Measurements from ENCODE around the gene ATP2B1. TPM values are rescaled to one million over a fixed set of nuclear protein-coding genes. Genes with fewer than 3 reads are reported as not detected.

Gene ATP2B1
- total RNA-seq, 1 donor from 2014 or later = 177 TPM

DNA sequence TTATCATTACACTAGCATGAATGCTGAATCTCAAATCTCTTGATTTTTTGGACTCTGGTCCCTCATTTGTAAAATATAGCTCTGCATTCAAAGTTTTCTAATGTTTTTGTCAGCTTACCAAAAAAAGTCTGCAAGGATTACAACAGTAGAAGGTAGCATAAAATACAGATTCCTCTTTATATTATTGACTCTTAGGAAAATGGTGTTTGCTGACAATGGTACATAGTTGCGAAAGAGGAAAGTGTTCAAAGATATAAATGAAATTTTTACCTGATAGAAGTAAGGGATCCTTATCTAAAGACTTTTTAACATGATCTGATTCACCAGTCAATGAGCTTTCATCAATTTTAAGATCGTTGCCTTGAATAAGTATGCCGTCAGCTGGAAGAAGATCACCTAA lies 74.1 kb downstream of the ATP2B1 start:
- H3K36me3 Mint-ChIP-seq = peaks cover 44% of the 10 kb centered on the region
- H3K79me2 ChIP-seq (ENCODE audit: low read depth) = peaks cover 14% of the 10 kb centered on the region
- no peaks in the 10 kb centered on the region for H3K9me3 Mint-ChIP-seq
- no peaks in the 10 kb centered on the region for H3K4me1 ChIP-seq
- DNase-seq (ENCODE audit: low spot score) = no peak
- no peak overlapping the region for H3K9ac ChIP-seq
- H3K36me3 ChIP-seq = peaks cover 7% of the 10 kb centered on the region
- peaks cover 5% of the 10 kb centered on the region for H3K4me1 Mint-ChIP-seq
- H3K27ac Mint-ChIP-seq = no peak overlapping the region
- no peak overlapping the region for H3K4me3 ChIP-seq
- no peak overlapping the region for H3K27ac ChIP-seq
- no peak overlapping the region for H2AFZ ChIP-seq (replicated peaks)
- TF ChIP-seq EZH2 (IDR thresholded peaks at IDR 0.05) (no peak), EZH2phosphoT487 (IDR thresholded peaks at IDR 0.05) (no peak)
- TF ChIP-seq, protein P1, sequence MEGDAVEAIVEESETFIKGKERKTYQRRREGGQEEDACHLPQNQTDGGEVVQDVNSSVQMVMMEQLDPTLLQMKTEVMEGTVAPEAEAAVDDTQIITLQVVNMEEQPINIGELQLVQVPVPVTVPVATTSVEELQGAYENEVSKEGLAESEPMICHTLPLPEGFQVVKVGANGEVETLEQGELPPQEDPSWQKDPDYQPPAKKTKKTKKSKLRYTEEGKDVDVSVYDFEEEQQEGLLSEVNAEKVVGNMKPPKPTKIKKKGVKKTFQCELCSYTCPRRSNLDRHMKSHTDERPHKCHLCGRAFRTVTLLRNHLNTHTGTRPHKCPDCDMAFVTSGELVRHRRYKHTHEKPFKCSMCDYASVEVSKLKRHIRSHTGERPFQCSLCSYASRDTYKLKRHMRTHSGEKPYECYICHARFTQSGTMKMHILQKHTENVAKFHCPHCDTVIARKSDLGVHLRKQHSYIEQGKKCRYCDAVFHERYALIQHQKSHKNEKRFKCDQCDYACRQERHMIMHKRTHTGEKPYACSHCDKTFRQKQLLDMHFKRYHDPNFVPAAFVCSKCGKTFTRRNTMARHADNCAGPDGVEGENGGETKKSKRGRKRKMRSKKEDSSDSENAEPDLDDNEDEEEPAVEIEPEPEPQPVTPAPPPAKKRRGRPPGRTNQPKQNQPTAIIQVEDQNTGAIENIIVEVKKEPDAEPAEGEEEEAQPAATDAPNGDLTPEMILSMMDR (IDR thresholded peaks at IDR 0.05) = no peak
- H3K4me3 Mint-ChIP-seq = no peak overlapping the region
- peaks cover 8% of the 10 kb centered on the region for H4K20me1 ChIP-seq (ENCODE audit: low read depth)
- no peaks in the 10 kb centered on the region for H3K27me3 ChIP-seq
- H3K27me3 Mint-ChIP-seq (ENCODE audit: insufficient read depth, low read depth) = no peaks in the 10 kb centered on the region
- no peak overlapping the region for H3K4me2 ChIP-seq
- H3F3A ChIP-seq (ENCODE audit: low read depth) = no peaks in the 10 kb centered on the region
- H3K9me3 ChIP-seq (ENCODE audit: low read depth) = no peaks in the 10 kb centered on the region

GRCh38 chr12:89632778-89633177 lies 75.9 kb downstream of the ATP2B1 start:
- Mint-ChIP-seq H3K9me3 (no peaks in the 10 kb centered on the region), H3K4me1 (peaks cover 5% of the 10 kb centered on the region), H3K27me3 (ENCODE audit: insufficient read depth, low read depth) (no peaks in the 10 kb centered on the region), H3K36me3 (peaks cover 55% of the 10 kb centered on the region), H3K4me3 (no peak overlapping the region), H3K27ac (no peak overlapping the region)
- no peak overlapping the region for H3K27ac ChIP-seq
- no peaks in the 10 kb centered on the region for H3K27me3 ChIP-seq
- H2AFZ ChIP-seq (replicated peaks) = no peak overlapping the region
- no peaks in the 10 kb centered on the region for H3K9me3 ChIP-seq (ENCODE audit: low read depth)
- no peak overlapping the region for H3K4me3 ChIP-seq
- H4K20me1 ChIP-seq (ENCODE audit: low read depth) = peaks cover 8% of the 10 kb centered on the region
- no peaks in the 10 kb centered on the region for H3K4me1 ChIP-seq
- no peaks in the 10 kb centered on the region for H3F3A ChIP-seq (ENCODE audit: low read depth)
- no peak overlapping the region for H3K9ac ChIP-seq
- DNase-seq (ENCODE audit: low spot score) = no peak
- peaks cover 7% of the 10 kb centered on the region for H3K36me3 ChIP-seq
- H3K4me2 ChIP-seq = no peak overlapping the region
- H3K79me2 ChIP-seq (ENCODE audit: low read depth) = peaks cover 2% of the 10 kb centered on the region
- TF ChIP-seq EZH2phosphoT487 (IDR thresholded peaks at IDR 0.05) = no peak
- no peak for TF ChIP-seq EZH2 (IDR thresholded peaks at IDR 0.05)
- TF ChIP-seq, protein P1 (IDR thresholded peaks at IDR 0.05) = no peak

DNA sequence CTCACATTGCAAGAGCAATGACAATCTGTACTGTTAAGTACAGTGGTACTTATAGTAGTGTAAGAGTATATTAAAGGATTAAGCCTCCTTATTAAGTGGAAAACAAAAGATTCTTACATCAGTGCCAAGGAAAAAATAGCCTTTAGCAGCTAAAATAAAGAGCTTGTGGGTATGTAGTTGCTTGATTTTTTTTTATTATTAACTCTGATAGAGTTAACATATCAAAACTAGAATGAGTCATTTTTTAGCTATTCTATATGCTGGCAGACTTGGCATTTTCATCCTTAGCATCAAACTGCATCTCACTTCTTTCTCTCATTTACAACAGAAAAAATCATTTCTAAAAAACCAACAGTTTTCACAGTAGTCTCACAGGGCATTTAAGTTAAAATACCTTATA lies 86.5 kb downstream of the ATP2B1 start:
- H3F3A ChIP-seq (ENCODE audit: low read depth) = no peaks in the 10 kb centered on the region
- no peak overlapping the region for H3K27ac ChIP-seq
- no peak overlapping the region for H3K4me2 ChIP-seq
- H3K4me3 Mint-ChIP-seq = no peak overlapping the region
- H3K4me1 Mint-ChIP-seq = no peaks in the 10 kb centered on the region
- H3K27me3 ChIP-seq = no peaks in the 10 kb centered on the region
- H3K4me3 ChIP-seq = no peak overlapping the region
- H3K36me3 Mint-ChIP-seq = peaks cover 31% of the 10 kb centered on the region
- H3K36me3 ChIP-seq = peaks cover 13% of the 10 kb centered on the region
- H3K9me3 ChIP-seq (ENCODE audit: low read depth) = no peaks in the 10 kb centered on the region
- no peak overlapping the region for H2AFZ ChIP-seq (replicated peaks)
- no peaks in the 10 kb centered on the region for H3K79me2 ChIP-seq (ENCODE audit: low read depth)
- H3K27ac Mint-ChIP-seq = no peak overlapping the region
- no peak overlapping the region for H3K9ac ChIP-seq
- H3K9me3 Mint-ChIP-seq = no peaks in the 10 kb centered on the region
- H3K4me1 ChIP-seq = no peaks in the 10 kb centered on the region
- no peaks in the 10 kb centered on the region for H4K20me1 ChIP-seq (ENCODE audit: low read depth)
- TF ChIP-seq EZH2phosphoT487 (IDR thresholded peaks at IDR 0.05) (no peak), EZH2 (IDR thresholded peaks at IDR 0.05) (no peak)
- TF ChIP-seq, protein P1 (IDR thresholded peaks at IDR 0.05) = no peak
- DNase-seq (ENCODE audit: low spot score) = no peak
- H3K27me3 Mint-ChIP-seq (ENCODE audit: insufficient read depth, low read depth) = peaks cover 2% of the 10 kb centered on the region

Measured in neural progenitor cell (in vitro differentiated cells).